Endothelial cell of umbilical vein (primary cell): ENCODE results near the gene NEO1. TPM values are rescaled to one million over a fixed set of nuclear protein-coding genes. Genes with fewer than 3 reads are reported as not detected.

Experiments used
- BruUV-seq: library from RNA; stranded (reverse); fragments of 400-500 nt; replicated peaks from 2 replicates; lab custom pipeline; 2021; lab: Mats Ljungman, UMichigan
- CTCF ChIA-PET: fragments of 300-600, 350-600 bp; sonication (Branson Sonifier 250); formaldehyde crosslinking; loops from one replicate; lab custom pipeline; 2021; ENCODE audit warnings: antibody characterized with exemption, inconsistent platforms; lab: Charles Lee
- POLR2A ChIA-PET: fragments of 300-600, 350-600 bp; sonication (Branson Sonifier 250); formaldehyde crosslinking; loops from one replicate; lab custom pipeline; 2021; ENCODE audit warnings: antibody characterized with exemption, inconsistent platforms; lab: Charles Lee
- DNase-seq: peaks from one replicate; pipeline ENCODE4 v3.0.0-alpha.2; 2011; ENCODE audit warnings: low read depth, low spot score
- FAIRE-seq: peaks from 2 replicates; lab custom pipeline; 2011; peaks lifted over from hg19 to GRCh38; lab: Jason Lieb, UNC
- H2AFZ ChIP-seq: 2 replicates; pipeline ENCODE4 v1.6.0; 2012; ENCODE audit warnings: low read depth, low read length, control low read depth, inconsistent platforms
- H3K27ac ChIP-seq: 2 replicates; pipeline ENCODE4 v1.5.1; 2011; ENCODE audit warnings: low read depth, mild to moderate bottlenecking, control low read depth, low read length, moderate library complexity; ENCODE audit not compliant: insufficient read depth
- H3K27me3 ChIP-seq, 2 experiments: 2 replicates each; pipeline versions ENCODE4 v1.6.0 to v1.6.1; 2011; ENCODE audit warnings: low read length in 2 of 2, mixed read lengths in 1 of 2; ENCODE audit not compliant: control insufficient read depth in 2 of 2, insufficient read depth in 2 of 2
- H3K36me3 ChIP-seq, 2 experiments: 2 replicates in 1 of 2; 3 replicates in 1 of 2; pipeline ENCODE4 v1.5.1; 2011; ENCODE audit warnings: low read length in 2 of 2, mild to moderate bottlenecking in 1 of 2, moderate library complexity in 1 of 2; ENCODE audit not compliant: control insufficient read depth in 2 of 2, insufficient read depth in 2 of 2; ENCODE audit errors: extremely low read depth in 1 of 2
- H3K4me1 ChIP-seq: 3 replicates; pipeline ENCODE4 v1.5.1; 2011; ENCODE audit warnings: mild to moderate bottlenecking, low read length; ENCODE audit not compliant: control insufficient read depth, insufficient read depth; ENCODE audit errors: extremely low read depth
- H3K4me2 ChIP-seq: 2 replicates; pipeline ENCODE4 v1.6.1; 2011; ENCODE audit warnings: low read length, control low read depth, mixed read lengths; ENCODE audit not compliant: insufficient read depth
- H3K4me3 ChIP-seq, 3 experiments: fragments of 200-600 bp in 1 of 3; sonication (generic), shearing (Covaris generic) in 1 of 3; replicated peaks in 1 of 3; 2 replicates each; pipeline ENCODE4 v1.5.1; 2011 to 2016; ENCODE audit warnings: control low read depth in 3 of 3, low read length in 3 of 3, mild to moderate bottlenecking in 2 of 3, inconsistent platforms in 1 of 3, low read depth in 1 of 3, moderate library complexity in 1 of 3; ENCODE audit not compliant: insufficient read depth in 1 of 3
- H3K79me2 ChIP-seq: 2 replicates; pipeline ENCODE4 v1.6.0; 2012; ENCODE audit warnings: low read length, inconsistent platforms; ENCODE audit not compliant: control insufficient read depth, insufficient read depth
- H3K9ac ChIP-seq: replicated peaks from 2 replicates; pipeline ENCODE3; 2011; ENCODE audit warnings: low read length, control low read depth; ENCODE audit not compliant: insufficient read depth; ENCODE audit errors: extremely low read depth
- H3K9me1 ChIP-seq: replicated peaks from 3 replicates; pipeline ENCODE4 v1.6.0; 2011; ENCODE audit warnings: mild to moderate bottlenecking, low read length; ENCODE audit not compliant: control insufficient read depth, insufficient read depth; ENCODE audit errors: extremely low read depth
- H3K9me3 ChIP-seq: replicated peaks from 2 replicates; pipeline ENCODE4 v1.5.1; 2012; ENCODE audit warnings: low read length, inconsistent platforms; ENCODE audit not compliant: control insufficient read depth, insufficient read depth
- H4K20me1 ChIP-seq: replicated peaks from 2 replicates; pipeline ENCODE3; 2011; ENCODE audit warnings: mild to moderate bottlenecking, low read length; ENCODE audit not compliant: control insufficient read depth, insufficient read depth; ENCODE audit errors: extremely low read depth
- EZH2 ChIP-seq: IDR thresholded peaks from 2 replicates; pipeline ENCODE4 v1.6.1; 2012; ENCODE audit warnings: borderline replicate concordance, low read depth, mild to moderate bottlenecking, moderate library complexity, low read length, inconsistent platforms; ENCODE audit not compliant: severe bottlenecking
- FOS ChIP-seq: IDR thresholded peaks from 2 replicates; pipeline ENCODE4 v1.6.1; 2011; ENCODE audit warnings: mild to moderate bottlenecking, low read length, moderate library complexity, borderline replicate concordance; ENCODE audit not compliant: insufficient read depth
- GATA2 ChIP-seq: IDR thresholded peaks from 2 replicates; pipeline ENCODE4 v1.7.0; 2011; ENCODE audit warnings: low read depth, mild to moderate bottlenecking, moderate library complexity, mixed read lengths, low read length; ENCODE audit not compliant: insufficient read length, insufficient read depth
- JUN ChIP-seq: IDR thresholded peaks from 2 replicates; pipeline ENCODE4 v1.6.1; 2011; ENCODE audit warnings: borderline replicate concordance, low read depth; ENCODE audit not compliant: insufficient read length, insufficient read depth
- MYC ChIP-seq: IDR thresholded peaks from one replicate; pipeline ENCODE4 v1.6.1; 2011; ENCODE audit warnings: mild to moderate bottlenecking, low read depth, low read length
- POLR2A ChIP-seq: IDR thresholded peaks from 2 replicates; pipeline ENCODE4 v1.6.1; 2012; ENCODE audit warnings: low read depth, mild to moderate bottlenecking, control low read depth, low read length
- POLR2AphosphoS5 ChIP-seq: IDR thresholded peaks from 2 replicates; pipeline ENCODE4 v1.6.1; 2012; ENCODE audit warnings: low read depth, mild to moderate bottlenecking, control low read depth, low read length, moderate library complexity; ENCODE audit not compliant: insufficient read depth
- dilution Hi-C: fragments of 300-500 bp; cut with MboI; formaldehyde crosslinking; loops from one replicate; pipeline ENCODE4 v1.15.0; 2019; ENCODE audit warnings: low sequenced_read_pairs; ENCODE audit not compliant: extremely low pct_ligation_motif_present
- intact Hi-C: fragments of 100-400 bp; cut with micrococcal nuclease; formaldehyde crosslinking; loops from one replicate; pipeline ENCODE4 v1.10.0; 2022
- polyA plus RNA-seq, 4 experiments: library from polyadenylated mRNA; depleted of rRNA in 3 of 4; stranded (reverse) in 3 of 4; unstranded in 1 of 4; fragments of >200 nt; gene quantifications; 2 replicates each; pipeline versions ENCODE4 v1.2.1 to v1.2.3, GENCODE V29; 2011 to 2012; ENCODE audit warnings: missing spikeins in 1 of 4
- total RNA-seq: library from RNA; stranded (reverse); gene quantifications from 2 replicates; pipeline ENCODE4 v1.2.3, GENCODE V29; 2021
- TF ChIP-seq, protein P1 (sequence below): IDR thresholded peaks from 2 replicates; pipeline ENCODE4 v1.6.1; 2011; ENCODE audit not compliant: insufficient read depth, insufficient read length
- TF ChIP-seq, protein P2 (sequence below), 2 donors: IDR thresholded peaks; 1 replicate in 1 of 2; 2 replicates in 1 of 2; pipeline ENCODE4 v1.5.1; 2011; ENCODE audit warnings: low read length in 2 of 2, mild to moderate bottlenecking in 2 of 2, moderate library complexity in 2 of 2, control low read depth in 1 of 2, inconsistent platforms in 1 of 2, low read depth in 1 of 2; ENCODE audit not compliant: insufficient read depth in 1 of 2; ENCODE audit errors: extremely low read depth in 1 of 2

NEO1 gene
- total and polyA plus RNA-seq, 2 donors (not counting 3 experiments of a cell fraction or from before 2014, with no cell fraction given), result 0.12 to 0.35 TPM

DNA sequence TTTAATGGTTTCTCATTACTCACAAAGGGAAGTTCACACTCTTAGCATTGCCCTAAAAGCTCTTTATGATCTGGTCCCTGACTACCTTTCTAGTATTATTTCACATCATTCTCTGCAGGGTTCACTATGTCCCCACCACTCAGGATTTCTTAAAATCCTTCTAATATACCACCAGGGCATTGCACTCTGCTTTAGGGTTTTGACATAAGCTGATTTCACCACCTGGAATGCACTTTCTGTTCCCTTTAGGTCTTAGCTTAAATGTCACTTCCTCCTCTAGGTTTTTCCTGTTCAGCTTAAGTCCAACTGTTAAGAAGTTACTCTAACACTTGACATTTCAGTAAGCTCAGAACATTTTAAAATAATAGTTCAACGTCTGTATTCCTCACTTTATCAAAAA is 234.8 kb downstream of the NEO1 start:
- Histone ChIP-seq H4K20me1 (no peaks in the 10 kb centered on the region), H2AFZ (no peak overlapping the region), H3K27me3 (no peaks in the 10 kb centered on the region), H3K9me1 (no peaks in the 10 kb centered on the region), H3K4me2 (no peak overlapping the region), H3K9me3 (no peaks in the 10 kb centered on the region), H3K9ac (no peak overlapping the region), H3K4me3 (no peak overlapping the region), H3K36me3 (no peaks in the 10 kb centered on the region), H3K27ac (no peak overlapping the region), H3K79me2 (no peaks in the 10 kb centered on the region), H3K4me1 (no peaks in the 10 kb centered on the region)
- ChIA-PET CTCF (interaction anchor here (1.0 to 3.2 kb wide), 8 partner anchors 9 to 620 kb away, joined by 3 to 15 read pairs (median 6); no protein-coding TSS in a partner anchor), POLR2A (no interaction called here)
- dilution Hi-C loops (no loop called here), intact Hi-C loops (no loop called here)
- no TSS peak for BruUV-seq
- no peak for FAIRE-seq
- no peak for DNase-seq
- TF ChIP-seq POLR2AphosphoS5 (no peak), EZH2 (no peak)
- TF ChIP-seq, protein P1, sequence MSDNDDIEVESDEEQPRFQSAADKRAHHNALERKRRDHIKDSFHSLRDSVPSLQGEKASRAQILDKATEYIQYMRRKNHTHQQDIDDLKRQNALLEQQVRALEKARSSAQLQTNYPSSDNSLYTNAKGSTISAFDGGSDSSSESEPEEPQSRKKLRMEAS, result no peak
- TF ChIP-seq, protein P2, sequence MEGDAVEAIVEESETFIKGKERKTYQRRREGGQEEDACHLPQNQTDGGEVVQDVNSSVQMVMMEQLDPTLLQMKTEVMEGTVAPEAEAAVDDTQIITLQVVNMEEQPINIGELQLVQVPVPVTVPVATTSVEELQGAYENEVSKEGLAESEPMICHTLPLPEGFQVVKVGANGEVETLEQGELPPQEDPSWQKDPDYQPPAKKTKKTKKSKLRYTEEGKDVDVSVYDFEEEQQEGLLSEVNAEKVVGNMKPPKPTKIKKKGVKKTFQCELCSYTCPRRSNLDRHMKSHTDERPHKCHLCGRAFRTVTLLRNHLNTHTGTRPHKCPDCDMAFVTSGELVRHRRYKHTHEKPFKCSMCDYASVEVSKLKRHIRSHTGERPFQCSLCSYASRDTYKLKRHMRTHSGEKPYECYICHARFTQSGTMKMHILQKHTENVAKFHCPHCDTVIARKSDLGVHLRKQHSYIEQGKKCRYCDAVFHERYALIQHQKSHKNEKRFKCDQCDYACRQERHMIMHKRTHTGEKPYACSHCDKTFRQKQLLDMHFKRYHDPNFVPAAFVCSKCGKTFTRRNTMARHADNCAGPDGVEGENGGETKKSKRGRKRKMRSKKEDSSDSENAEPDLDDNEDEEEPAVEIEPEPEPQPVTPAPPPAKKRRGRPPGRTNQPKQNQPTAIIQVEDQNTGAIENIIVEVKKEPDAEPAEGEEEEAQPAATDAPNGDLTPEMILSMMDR (IDR thresholded peaks at IDR 0.05; ENCODE audit: extremely low read depth in 1 of 2, insufficient read depth in 1 of 2, low read depth in 1 of 2, low read length in 2 of 2), result no peak

DNA sequence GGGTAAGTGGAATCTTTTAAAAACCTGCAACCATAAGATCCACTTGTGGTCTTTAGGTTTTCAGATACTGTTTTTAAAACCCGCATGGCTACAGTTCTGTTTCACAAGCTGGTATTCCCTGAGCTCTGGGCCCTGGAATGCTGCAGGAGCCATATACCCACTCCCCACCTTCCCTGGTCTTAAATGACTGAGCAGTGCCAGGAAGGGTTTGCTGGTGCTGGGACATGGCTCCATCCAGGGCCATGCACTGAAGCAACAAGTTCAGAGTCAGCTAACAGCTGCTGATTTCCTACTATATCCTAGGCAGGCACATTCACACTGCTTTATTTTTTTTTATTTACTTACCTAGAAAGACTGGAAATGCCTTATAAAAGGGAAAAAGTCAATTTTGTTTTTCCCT is 239.2 kb downstream of the NEO1 start:
- H3K4me1 ChIP-seq, result no peaks in the 10 kb centered on the region
- H3K36me3 ChIP-seq, result no peaks in the 10 kb centered on the region
- no peak overlapping the region for H3K27ac ChIP-seq
- no peak for FAIRE-seq
- no peaks in the 10 kb centered on the region for H3K79me2 ChIP-seq
- CTCF ChIA-PET, result interaction anchor here (0.9 kb wide), 1 partner anchor 18 kb away, joined by 3 read pairs; no protein-coding TSS in a partner anchor
- BruUV-seq, result no TSS peak
- TF ChIP-seq GATA2 (no peak), FOS (no peak), MYC (no peak), EZH2 (no peak), POLR2A (no peak), POLR2AphosphoS5 (no peak), JUN (no peak)
- TF ChIP-seq, protein P1, result no peak
- TF ChIP-seq, protein P2 (IDR thresholded peaks at IDR 0.05; ENCODE audit: extremely low read depth in 1 of 2, insufficient read depth in 1 of 2, low read depth in 1 of 2, low read length in 2 of 2), result no peak
- intact Hi-C loops, result no loop called here
- peaks cover 0 to 1% of the 10 kb centered on the region in 2 experiments for H3K27me3 ChIP-seq
- no peak overlapping the region for H3K4me2 ChIP-seq
- H3K9me3 ChIP-seq, result no peaks in the 10 kb centered on the region
- no peak overlapping the region for H3K9ac ChIP-seq
- POLR2A ChIA-PET, result interaction anchor here (0.6 kb wide), 1 partner anchor 10 kb away, joined by 4 read pairs; no protein-coding TSS in a partner anchor
- dilution Hi-C loops, result no loop called here
- no peak overlapping the region for H3K4me3 ChIP-seq
- H4K20me1 ChIP-seq, result no peaks in the 10 kb centered on the region
- no peak for DNase-seq
- H3K9me1 ChIP-seq, result no peaks in the 10 kb centered on the region
- H2AFZ ChIP-seq, result no peak overlapping the region
